ENCODE measurements around the gene POLR2L. TPM values are rescaled to one million over a fixed set of nuclear protein-coding genes. Genes with fewer than 3 reads are reported as not detected.

The POLR2L gene
- total and polyA plus RNA-seq, 2 of the 13 experiments (the other 11 are each of a cell fraction or from before 2014, with no cell fraction given) = 104 to 114 TPM

- TF ChIP-seq ZNF274 (CRISPR knock-in tag; IDR thresholded peaks at IDR 0.05) = peak; percentile 72
- TF ChIP-seq ZNF883 (CRISPR knock-in tag; IDR thresholded peaks at IDR 0.05; ENCODE audit: not compliant biosample characterization) = peak; percentile 95
- TF ChIP-seq ZFP41 (CRISPR knock-in tag; IDR thresholded peaks at IDR 0.05; ENCODE audit: borderline replicate concordance) = no peak
- peak; percentile 66; the same call in 1 of the 2 replicates for TF ChIP-seq ZNF747 (CRISPR knock-in tag; IDR thresholded peaks at IDR 0.05; ENCODE audit: borderline replicate concordance)
- TF ChIP-seq ARID3A (IDR thresholded peaks at IDR 0.05; ENCODE audit: low read depth, low read length) = no peak
- TF ChIP-seq ZBTB2 (CRISPR knock-in tag; IDR thresholded peaks at IDR 0.05; ENCODE audit: low read depth) = peak; percentile 82
- TF ChIP-seq ZNF772 (CRISPR knock-in tag; IDR thresholded peaks at IDR 0.05) = peak; percentile 90; the same call in 1 of the 2 replicates
- peak; percentile 36; the same call in 1 of the 2 replicates for TF ChIP-seq TMF1 (CRISPR knock-in tag; IDR thresholded peaks at IDR 0.05; ENCODE audit: low read depth)
- no peak for TF ChIP-seq HMG20A (CRISPR knock-in tag; IDR thresholded peaks at IDR 0.05; ENCODE audit: borderline replicate concordance)
- peak; percentile 18 for TF ChIP-seq MEIS1 (CRISPR knock-in tag; IDR thresholded peaks at IDR 0.05; ENCODE audit: borderline replicate concordance)
- peak in 1 of 2 experiments; percentile 45; a peak in 2 of 4 replicates for TF ChIP-seq REST (IDR thresholded peaks at IDR 0.05; ENCODE audit: borderline replicate concordance in 1 of 2, low read depth in 1 of 2, low read length in 2 of 2)
- no peak for TF ChIP-seq SIX4 (CRISPR knock-in tag; IDR thresholded peaks at IDR 0.05)
- peak; percentile 78; the same call in 1 of the 2 replicates for TF ChIP-seq TGIF2 (CRISPR knock-in tag; IDR thresholded peaks at IDR 0.05)
- TF ChIP-seq YEATS2 (CRISPR knock-in tag; IDR thresholded peaks at IDR 0.05; ENCODE audit: borderline replicate concordance) = peak; percentile 88; the same call in 1 of the 2 replicates
- no peak for TF ChIP-seq KLF9 (CRISPR knock-in tag; IDR thresholded peaks at IDR 0.05; ENCODE audit: low read depth)
- peak; percentile 93 for TF ChIP-seq ZNF225 (CRISPR knock-in tag; IDR thresholded peaks at IDR 0.05)
- no peak for TF ChIP-seq MAFG (CRISPR knock-in tag; IDR thresholded peaks at IDR 0.05)
- TF ChIP-seq SMC3 (IDR thresholded peaks at IDR 0.05; ENCODE audit: low read length) = no peak
- TF ChIP-seq ZNF567 (CRISPR knock-in tag; IDR thresholded peaks at IDR 0.05; ENCODE audit: borderline replicate concordance) = no peak
- TF ChIP-seq DZIP1 (CRISPR knock-in tag; IDR thresholded peaks at IDR 0.05) = no peak; the same call in none of the 2 replicates
These were observed 32.9 kb downstream of the POLR2L start, which contains the start of gene RPLP2 (continued) for GRCh38 chr11:809287-810039.
